Sciatic nerve (tissue), 2 donors: ENCODE data around the gene MSI2. TPM values are rescaled to one million over a fixed set of nuclear protein-coding genes. Genes with fewer than 3 reads are reported as not detected.

Experiments used
- ATAC-seq: fragments of 200-7000 bp; cut with Tn5 transposase; one replicate; pipeline ENCODE4 v1.9.1; 2020; ENCODE audit warnings: mild to moderate bottlenecking, moderate library complexity
- DNase-seq: peaks from one replicate; pipeline ENCODE4 v3.0.0-alpha.2; 2020; ENCODE audit warnings: low spot score
- intact Hi-C: fragments of 100-400 bp; cut with DNase I; formaldehyde crosslinking; loops from one replicate; pipeline ENCODE4 v1.14.2; 2022
- total RNA-seq: library from RNA; stranded (reverse); fragmentation: NEBNext Ultra II Directional; extraction: Animal tissue kit (Norgen Biotek cat#: 25700); gene quantifications from one replicate; pipeline ENCODE4 v1.2.1, GENCODE V29; 2021
- donor health status: DM: no; HTN: no; CAD: no.
- donor health status: DM: no; HTN: no; CAD: no.

Gene MSI2
- total RNA-seq, 1 donor from 2014 or later, result 25.2 TPM

DNA sequence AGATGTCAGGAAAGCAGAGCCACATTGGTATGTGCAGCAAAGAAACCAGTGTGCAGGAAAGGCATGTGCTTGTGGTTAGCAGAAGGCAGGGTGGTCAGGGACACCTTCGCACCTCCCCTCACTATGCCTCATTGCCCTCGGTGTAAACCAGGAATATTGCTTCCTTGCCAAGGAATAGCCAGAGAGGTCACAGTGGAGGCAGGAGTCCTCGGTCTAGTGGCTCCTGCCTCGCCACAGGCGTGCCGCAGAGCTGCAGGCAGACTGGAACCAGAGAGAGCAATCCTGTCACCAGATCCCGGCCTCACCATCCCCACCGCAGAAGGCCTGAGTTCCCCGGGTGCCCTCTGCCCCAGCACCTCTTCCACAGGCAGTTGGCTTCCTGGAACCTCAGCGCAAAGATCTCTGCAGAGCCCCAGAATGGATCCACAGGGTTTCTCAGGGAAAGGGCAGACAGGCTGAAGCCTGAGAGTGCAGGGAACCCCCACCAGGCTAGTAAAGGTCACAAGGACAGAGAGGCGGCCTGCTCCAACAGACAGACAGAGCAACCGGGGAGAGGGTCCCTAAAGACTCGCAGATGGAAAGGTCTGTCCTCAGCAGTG is 467.2 kb downstream of the MSI2 start:
- intact Hi-C loops, result no loop called here
- ATAC-seq (no peak), DNase-seq (peak; percentile 32)

DNA sequence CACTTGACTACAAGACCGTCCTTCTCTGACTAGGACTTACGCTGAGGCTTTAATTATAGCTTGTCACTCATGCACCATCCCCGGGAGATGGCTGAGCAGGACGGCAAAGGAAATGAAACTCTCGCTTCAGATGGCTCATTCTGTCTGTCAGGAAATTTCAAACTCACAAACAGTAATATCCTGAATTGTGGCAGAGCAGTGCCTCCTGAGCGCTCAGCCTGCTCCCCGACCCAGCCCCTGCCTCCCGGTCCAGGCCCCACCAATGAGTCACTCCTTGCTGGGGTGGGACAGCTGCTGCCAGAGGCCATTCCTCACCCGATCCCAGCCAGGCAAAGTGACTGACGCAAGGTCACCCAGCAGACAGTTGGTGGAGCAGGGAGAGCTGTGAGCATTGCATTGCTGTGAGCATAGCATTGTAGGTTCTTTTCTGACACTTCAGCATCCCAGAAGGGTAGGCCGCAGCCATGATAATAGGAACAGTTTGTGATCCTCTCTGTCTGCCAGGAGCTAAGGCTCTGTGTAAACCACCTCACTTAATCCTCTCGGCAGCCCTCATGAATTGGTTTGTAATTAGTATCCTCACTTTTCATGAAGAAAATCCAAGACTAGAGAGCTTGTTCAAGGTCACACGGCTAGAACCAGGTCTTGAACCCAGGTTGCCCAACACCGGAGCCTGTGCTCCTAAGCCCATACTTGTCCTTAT is 467.9 kb downstream of the MSI2 start:
- no peak for ATAC-seq

DNA sequence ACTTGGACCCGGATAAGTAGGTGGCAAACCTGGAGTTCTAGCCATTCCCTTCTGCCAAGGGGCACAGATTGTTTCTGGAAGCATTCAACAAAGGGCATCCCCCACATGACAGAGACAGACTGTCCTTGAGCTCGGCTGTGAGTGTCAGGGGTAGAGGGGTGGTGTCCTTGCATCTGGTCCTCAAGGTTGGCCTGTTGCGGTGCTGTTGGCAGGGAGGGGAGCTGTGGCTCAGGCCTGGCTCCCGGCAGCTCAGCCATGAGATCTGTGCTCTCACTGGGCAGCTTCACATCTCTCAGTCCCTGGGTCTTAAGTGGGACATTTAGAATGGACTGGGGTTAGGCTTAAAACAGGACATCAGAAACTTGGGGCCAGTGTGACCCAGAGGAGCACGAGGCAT is 468.4 kb downstream of the MSI2 start:
- DNase-seq (no peak), ATAC-seq (no peak)
- intact Hi-C loops, result loop anchor here (5.0 kb wide), 1 partner anchor 868 kb away; no protein-coding TSS in a partner anchor

More for the DNA sequence above, 467.9 kb downstream of the MSI2 start:
- intact Hi-C loops, result no loop called here
- peak; percentile 49 for DNase-seq

DNA sequence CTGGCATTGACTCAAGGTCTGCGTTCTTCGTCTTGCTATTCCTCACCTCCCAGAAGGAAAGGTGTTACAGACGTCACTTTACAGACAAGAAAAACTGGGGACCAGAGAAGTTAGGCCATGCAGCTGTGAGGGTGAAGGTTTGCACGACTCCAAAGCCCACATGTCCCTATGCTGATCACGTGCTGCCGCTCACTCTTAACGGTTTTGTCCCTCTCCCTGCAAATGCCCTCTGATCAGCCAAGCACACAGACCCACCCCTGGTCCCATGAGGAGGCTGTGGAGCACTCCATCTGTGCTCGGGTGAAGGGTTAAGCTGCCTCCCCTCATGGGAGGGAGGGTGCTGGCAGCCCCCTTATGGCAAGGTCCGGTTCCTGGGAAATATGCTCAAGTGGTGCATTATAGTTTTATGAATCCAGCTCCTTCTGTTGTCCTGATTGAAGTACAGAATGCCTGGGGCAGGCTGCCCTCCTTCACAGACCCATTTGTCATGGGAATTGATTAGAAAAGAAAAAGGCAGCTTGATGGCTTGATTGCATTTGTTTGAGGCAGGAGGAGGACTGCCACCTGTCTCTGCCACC is 470.0 kb downstream of the MSI2 start:
- ATAC-seq (no peak), DNase-seq (no peak)
- intact Hi-C loops, result loop anchor here (5.0 kb wide), 1 partner anchor 866 kb away; no protein-coding TSS in a partner anchor

DNA sequence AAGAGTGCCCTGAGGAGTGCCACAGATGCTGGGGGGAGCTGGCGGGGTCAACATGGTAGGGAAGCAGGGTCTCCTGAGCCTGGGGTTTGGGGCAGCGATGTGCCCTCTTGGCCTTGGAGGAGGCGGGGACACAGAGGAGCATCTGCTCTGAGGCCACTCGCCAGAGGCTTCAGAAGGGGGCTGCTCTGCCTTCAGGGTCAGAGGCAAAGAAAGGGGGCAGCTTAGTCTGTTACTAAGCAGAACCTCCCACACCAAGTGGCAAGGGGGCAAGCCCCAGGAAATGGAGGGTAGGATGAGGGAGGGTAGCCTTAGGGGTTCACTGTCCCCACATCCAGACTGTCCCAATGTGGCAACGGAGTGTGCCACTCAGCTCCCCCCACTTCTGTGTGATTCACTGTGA is 470.5 kb downstream of the MSI2 start:
- DNase-seq (no peak), ATAC-seq (no peak)
- intact Hi-C loops, result loop anchor here (5.0 kb wide), 1 partner anchor 865 kb away; no protein-coding TSS in a partner anchor

DNA sequence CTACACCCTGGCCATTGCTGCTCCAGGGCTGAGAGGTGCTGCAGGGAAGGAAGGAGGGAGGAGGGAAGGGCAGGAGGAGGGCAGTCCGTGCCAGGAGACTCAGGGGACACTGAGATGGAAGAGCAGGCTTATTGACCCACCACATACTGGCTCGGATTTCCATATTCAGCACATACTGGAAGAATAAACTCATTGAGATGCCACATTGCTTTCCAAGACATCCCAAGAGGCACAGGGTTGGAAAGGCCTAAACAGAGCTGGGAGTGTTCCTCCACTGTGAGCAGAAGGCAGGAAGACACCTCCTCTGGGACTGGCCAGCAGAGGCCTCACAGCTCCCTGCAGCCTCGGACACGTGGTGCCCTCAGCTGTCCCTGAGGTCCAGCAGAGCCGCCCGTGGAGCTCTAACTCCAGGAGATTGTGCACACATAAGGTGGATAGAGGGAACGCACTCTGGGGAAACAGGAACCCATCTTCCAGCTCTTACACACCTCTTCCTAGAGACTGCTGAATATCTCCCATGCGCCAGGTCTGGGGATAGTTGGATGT is 471.4 kb downstream of the MSI2 start:
- no peak for ATAC-seq
- intact Hi-C loops, result loop anchor here (5.0 kb wide), 1 partner anchor 865 kb away; no protein-coding TSS in a partner anchor
- no peak for DNase-seq

DNA sequence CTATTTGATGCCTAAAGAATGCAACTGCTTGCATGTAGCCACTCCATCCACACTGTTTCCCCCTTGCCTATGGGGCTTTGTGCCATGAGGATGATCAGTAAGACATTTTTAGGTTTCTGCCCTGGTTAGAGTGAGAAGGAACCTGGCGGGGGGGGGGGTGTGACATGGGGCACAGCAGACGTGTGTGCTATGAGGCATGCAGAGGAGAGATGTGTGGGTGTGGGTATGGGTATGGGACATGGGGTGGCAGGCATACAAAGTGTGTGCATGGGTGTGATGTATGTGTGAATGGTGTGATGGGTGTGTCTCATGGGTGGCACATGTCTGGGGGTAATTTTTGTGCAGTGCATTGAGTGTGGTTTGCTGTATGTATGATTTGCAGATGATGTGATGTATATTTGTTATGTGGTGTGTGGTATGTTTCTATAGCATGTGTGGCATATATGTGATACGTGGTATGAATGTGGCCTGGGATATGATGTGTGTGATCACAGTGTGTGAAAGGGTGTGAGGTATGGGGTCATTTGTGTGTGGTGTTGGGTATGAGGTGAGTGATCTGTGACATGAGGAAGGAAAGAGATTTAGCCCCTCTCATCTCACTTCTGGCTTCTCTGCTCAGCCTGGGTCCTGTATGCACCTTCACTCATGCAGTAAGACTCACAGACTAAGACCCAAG is 473.8 kb downstream of the MSI2 start:
- DNase-seq (no peak), ATAC-seq (no peak)
- intact Hi-C loops, result no loop called here

DNA sequence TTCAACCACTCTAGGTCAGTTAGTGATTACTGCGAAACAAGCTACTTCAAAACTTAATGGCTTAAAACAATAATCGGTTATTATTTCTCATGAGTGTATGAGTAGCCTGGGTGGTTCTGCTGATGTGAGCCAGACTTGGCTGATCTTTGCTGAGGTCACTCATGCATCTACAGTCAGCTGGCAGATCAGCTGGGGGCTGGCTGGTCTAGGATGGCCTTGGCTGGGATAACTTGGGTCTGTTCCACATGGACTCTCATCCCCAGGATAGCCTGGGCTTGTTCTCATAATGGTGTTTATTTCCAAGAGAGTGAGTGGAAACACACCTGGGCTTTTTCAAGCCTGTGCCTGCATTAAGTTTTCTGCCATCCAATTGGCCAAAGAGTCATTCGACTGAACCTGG is 475.7 kb downstream of the MSI2 start:
- peak; percentile 27 for DNase-seq
- intact Hi-C loops, result no loop called here

DNA sequence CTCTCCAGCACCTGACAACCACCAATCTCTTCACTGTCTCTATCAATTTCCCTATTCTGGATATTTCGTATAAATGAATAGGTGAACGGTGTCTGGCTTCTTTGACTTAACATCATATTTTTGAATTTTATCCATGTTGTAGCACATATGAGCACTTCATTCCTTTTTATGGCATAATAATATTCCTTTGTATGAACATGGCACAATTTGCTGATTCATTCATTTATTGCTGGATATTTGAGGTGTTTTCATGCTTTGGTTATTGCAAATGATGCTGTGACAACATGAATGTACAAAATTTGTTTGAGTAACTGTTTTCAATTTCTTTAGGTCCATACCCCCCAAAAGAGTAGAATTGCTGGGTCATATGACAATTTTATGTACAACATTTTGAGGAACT is 476.8 kb downstream of the MSI2 start:
- intact Hi-C loops, result no loop called here
- ATAC-seq, result no peak
- no peak for DNase-seq

More for the DNA sequence above, 475.7 kb downstream of the MSI2 start:
- no peak for ATAC-seq

Other genes starting within 250 kb of the MSI2 start
- gene AKAP1, start 171.3 kb upstream of the MSI2 start, total RNA-seq, result 25.3 TPM